GM19328 (cell line): Measurements from ENCODE around the gene HSPA12B.

Source experiments
- ATAC-seq: cut with Tn5 transposase; IDR thresholded peaks from one replicate; pipeline ENCODE4 v1.9.1; 2021; ENCODE audit warnings: mild to moderate bottlenecking, moderate library complexity; ENCODE audit not compliant: unreplicated experiment

Gene HSPA12B, protein sequence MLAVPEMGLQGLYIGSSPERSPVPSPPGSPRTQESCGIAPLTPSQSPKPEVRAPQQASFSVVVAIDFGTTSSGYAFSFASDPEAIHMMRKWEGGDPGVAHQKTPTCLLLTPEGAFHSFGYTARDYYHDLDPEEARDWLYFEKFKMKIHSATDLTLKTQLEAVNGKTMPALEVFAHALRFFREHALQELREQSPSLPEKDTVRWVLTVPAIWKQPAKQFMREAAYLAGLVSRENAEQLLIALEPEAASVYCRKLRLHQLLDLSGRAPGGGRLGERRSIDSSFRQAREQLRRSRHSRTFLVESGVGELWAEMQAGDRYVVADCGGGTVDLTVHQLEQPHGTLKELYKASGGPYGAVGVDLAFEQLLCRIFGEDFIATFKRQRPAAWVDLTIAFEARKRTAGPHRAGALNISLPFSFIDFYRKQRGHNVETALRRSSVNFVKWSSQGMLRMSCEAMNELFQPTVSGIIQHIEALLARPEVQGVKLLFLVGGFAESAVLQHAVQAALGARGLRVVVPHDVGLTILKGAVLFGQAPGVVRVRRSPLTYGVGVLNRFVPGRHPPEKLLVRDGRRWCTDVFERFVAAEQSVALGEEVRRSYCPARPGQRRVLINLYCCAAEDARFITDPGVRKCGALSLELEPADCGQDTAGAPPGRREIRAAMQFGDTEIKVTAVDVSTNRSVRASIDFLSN

DNA sequence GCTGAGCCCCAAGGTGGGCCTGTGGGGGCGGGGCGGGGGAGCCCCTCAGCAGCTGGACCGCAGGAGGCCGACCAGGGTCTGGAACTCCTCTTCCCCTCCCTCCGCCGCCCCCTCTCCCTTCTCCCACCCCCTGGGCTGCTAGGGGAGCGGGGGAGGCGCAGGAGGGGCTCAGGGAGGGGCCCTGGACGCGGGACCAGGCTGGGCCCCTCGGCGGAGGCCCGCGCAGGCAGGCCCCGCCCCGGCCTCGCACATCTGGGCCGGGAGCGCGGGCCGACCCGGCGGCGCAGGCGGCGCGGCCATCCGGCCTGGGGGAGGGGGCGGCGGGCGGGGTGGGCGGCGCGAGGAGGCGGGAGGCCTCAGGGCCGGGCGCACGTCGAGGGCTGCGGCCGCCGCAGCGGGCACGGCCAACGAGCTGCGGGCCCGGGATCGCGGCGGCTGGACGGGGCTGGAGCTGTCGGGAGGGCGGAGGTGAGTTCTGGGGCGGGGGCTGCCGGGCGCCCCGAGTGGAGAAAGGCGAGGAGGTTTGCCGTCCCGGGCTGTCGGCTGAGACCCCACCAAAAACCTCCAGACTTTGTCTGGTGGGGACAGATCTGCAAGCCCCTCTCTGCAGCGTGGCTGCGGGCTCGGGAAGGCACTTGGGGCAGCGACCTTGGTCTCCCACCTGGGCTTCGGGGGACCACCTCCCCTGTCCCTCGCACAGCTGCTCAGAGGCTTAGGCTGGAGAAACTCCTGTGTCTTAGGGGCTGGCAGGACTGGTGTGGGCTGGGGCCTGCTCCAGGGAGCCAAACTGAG is at the start of gene HSPA12B:
TSS of gene HSPA12B (plus strand) at position 359 of the 792 bp plus-strand sequence. CDS start 5,990 bp downstream, outside the sequence.
- ATAC-seq = no peak

DNA sequence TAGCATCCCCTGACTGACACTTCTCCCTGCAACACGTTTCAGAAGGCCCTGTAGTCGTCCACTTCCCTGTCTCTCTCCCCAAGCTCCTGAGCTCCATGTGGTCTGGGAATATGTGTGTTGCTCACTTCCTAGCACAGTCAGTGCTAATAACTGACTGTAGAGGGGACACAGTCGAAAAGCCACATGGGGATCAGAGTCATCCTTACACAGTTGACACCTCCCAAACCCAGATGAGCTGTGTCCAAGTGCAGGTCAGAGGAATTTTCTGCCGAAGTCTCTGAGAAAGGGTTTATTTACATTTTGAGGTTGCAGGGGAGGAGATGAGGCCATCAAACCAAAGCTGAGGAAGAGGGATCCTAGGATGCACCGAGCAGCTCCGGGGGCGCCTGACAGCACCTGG is 47.1 kb upstream of the HSPA12B start:
- ATAC-seq = no peak

DNA sequence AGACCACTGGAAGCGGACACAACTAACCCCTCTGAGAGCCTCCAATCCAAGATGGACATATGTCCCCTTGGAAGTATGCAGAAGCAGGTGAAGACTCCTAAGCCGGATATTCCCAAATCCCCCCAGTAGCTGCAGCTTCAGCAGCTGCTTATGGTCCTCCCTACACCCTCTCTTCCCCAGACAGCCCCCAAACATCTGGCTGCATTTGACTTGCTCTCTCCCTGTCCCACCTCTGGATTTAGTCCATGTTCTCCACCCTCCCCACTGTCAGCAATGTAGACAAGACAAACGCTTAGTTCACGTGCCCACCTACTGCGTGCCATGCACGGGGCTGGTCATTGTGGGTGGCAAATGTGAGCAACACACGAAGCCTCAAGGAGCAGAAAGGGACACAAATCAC is 46.1 kb upstream of the HSPA12B start:
- no peak for ATAC-seq

DNA sequence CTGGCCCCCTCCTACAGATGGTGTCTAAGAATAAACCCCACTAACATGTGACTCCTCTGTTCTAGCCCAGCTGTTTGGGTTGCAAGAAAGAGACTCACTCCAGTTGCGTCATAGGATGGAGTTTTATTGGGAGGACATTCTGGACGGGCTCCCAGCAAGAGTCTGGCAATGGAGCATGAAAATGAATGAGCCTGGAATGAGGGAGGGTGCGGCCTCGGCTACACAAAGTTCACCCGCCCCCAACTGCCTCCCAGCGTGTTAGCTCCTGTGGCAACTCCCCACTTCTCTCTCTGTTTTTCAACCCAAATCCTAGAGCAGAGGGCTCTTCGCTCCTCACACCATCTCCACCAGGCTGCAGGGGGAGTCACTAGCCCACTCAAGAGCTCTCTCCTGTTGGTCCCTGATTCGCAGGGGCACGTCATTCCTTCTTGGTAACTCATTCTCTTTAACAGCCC is 45.6 kb upstream of the HSPA12B start:
- no peak for ATAC-seq

DNA sequence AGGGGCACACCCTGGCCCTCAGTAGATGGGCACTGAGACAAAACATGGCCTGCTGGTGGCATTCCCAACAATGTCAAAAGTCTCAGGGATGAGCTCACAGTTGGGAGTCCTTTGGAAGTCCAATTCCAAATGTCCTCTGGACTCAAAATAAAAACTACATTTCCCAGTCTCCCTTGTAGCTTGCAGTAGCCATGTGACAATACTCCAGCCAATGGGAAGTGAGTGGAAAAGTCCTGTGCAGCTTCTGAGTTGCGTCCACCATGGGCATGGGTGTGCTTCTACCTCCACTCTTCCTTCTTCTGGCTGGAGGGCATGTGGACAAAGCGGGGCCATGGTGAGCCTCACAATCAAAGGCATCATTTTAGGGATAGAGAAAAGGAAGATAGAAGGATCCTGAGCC is 44.8 kb upstream of the HSPA12B start:
- no peak for ATAC-seq

- ATAC-seq = no peak
These were observed 42.5 kb upstream of the HSPA12B start for GRCh38 chr20:3689978-3690377.

GRCh38 chr20:3690413-3690812 is 42.1 kb upstream of the HSPA12B start:
- ATAC-seq = no peak

GRCh38 chr20:3691306-3691705 is 41.2 kb upstream of the HSPA12B start:
- no peak for ATAC-seq

DNA sequence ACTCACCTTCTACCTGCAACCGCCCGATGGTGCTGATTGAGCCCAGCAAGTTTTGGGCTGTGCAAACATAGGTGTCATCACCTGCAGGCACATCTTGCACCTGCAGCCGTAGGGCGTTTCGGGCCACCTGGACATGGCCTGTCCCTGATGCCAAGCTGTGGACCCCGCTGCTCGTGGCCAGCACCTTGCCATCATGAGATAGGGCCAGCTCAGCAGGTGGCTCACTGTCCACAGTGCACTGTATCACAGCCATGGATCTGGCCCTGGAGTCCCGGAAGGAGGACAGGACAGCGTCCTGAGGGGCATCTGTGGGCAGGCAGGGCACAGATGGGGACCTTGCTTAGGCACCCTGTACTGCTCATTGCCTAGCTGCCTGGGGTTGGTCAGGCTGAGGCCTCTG is 40.6 kb upstream of the HSPA12B start:
- ATAC-seq = no peak

- no peak for ATAC-seq
These were observed 39.7 kb upstream of the HSPA12B start for GRCh38 chr20:3692706-3693294.

GRCh38 chr20:3693376-3693775 is 39.1 kb upstream of the HSPA12B start:
- no peak for ATAC-seq

- no peak for ATAC-seq
These were observed 37.6 kb upstream of the HSPA12B start for GRCh38 chr20:3694864-3695263.

DNA sequence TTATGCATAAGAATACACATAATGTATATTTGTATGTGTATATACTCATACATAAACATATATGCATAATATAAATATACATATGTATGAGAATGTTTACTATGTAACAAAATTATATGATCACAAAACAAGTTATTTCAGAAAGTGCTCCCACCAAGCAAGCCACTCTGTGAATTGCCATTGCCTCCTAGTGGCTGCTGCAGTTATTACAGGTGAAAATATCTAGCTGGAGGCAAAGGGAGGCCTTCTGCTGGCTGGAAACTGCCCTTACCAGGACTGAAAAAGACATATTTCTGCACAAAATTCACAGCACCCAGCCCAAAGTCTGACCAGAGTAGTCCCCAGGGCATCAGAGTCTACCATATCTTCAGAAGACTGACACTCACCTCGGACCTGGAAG is 36.3 kb upstream of the HSPA12B start:
- no peak for ATAC-seq

- no peak for ATAC-seq
These were observed 35.5 kb upstream of the HSPA12B start for GRCh38 chr20:3696745-3697587.

GRCh38 chr20:3697588-3698305 is 34.7 kb upstream of the HSPA12B start:
- no peak for ATAC-seq

DNA sequence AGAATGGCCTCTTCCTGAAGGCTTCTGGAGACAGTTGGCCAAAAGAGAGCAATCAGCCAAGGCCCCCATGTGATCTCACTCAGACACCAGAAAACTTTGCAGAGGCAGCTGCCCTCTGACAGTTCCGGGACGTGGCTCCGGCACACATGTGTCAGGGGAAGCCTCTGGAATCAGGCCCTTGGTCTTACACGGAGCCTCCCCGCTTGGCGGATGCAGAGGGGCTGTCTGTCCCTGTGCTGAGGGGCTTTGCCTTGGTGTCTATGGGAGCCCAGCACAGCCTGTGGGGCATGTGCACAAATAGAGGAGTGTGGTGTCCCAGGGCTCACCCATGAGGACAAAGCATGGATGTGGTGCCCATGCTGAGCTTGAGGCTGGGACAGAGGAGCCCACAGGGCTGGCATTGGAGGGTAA is 33.9 kb upstream of the HSPA12B start:
- no peak for ATAC-seq

- no peak for ATAC-seq
These were observed 33.4 kb upstream of the HSPA12B start for GRCh38 chr20:3699037-3699436.

DNA sequence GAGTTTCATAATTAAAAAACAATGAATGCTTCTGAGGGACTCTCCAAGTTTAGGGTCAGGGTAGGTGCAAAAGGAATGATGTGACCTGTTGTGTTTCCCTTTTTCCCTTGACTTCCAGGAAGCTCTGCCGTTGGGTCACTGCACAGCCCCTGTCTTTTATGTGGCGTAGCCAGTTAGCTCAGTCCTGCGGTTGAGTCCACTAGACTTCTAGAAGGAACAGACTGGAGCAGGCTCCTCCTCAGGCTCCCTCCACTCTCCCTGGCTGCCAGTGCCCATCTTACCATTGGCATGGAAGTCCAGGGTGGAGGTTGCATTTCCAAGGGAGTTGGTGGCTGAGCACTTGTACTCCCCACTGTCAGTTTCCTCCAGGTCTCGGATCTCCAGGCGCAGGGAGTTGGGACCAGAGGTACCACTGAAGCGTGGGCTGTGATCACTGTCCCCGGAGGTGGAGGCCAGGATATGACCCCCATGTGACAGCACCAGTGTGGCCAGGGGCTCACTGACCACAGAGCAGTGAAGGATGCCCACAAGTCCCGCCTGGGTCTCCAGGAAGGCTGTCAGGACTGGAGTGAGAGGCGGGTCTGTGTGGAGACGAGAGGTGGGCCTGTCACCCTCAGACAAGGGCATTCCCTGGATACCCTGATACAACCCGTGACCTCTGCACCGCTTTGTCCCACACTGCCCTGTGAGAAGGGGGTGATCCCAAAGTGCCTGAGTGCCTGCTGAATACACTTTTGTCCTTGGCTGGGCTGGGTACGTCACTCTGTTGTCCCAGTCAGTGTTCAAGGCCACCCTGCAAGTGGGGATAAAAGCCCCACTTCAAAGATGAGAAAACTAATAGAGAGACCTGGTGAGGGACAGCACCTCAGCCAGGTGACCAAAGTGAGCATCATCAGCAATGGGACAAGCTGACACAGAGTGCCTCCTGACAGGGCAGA is 31.2 kb upstream of the HSPA12B start:
- no peak for ATAC-seq
